Testis (tissue), 2 donors: ENCODE data around the gene NASP.

Experiments
- CTCF ChIP-seq, 3 experiments: fragments of 450-650 bp in 2 of 3; fragments of 200-600 bp in 1 of 3; sonication (generic) in 1 of 3; IDR thresholded peaks; one replicate each; pipeline ENCODE4 v1.5.1; 2016 to 2019; ENCODE audit warnings: antibody characterized with exemption in 3 of 3, mild to moderate bottlenecking in 2 of 3, moderate library complexity in 1 of 3
- POLR2A ChIP-seq: fragments of 450-650 bp; IDR thresholded peaks from one replicate; pipeline ENCODE4 v1.6.1; 2017; ENCODE audit warnings: antibody characterized with exemption, mild to moderate bottlenecking, moderate library complexity

GRCh38 chr1:45586769-45587168, 2.9 kb downstream of the NASP start:
- TF ChIP-seq CTCF (IDR thresholded peaks at IDR 0.05) (no peak), POLR2A (no peak)
